Activated T-helper 1 cell treated with anti-CD3 and anti-CD28 coated beads, Interleukin-2, amount 50 U/mL, for 16 hours (primary cell): ENCODE data around the gene OR10R2.

ENCODE experiments used
- DNase-seq, 2 donors: peaks; one replicate each; pipeline ENCODE4 v3.0.0-alpha.2; 2020; ENCODE audit warnings: low read depth in 1 of 2, low spot score in 1 of 2

OR10R2 gene

GRCh38 chr1:158527190-158527815 lies 55.3 kb downstream of the OR10R2 start:
- no peak for DNase-seq
